ENCODE measurements around the gene TNFRSF1B.

GRCh38 chr1:12142141-12142823 lies 24.5 kb upstream of the TNFRSF1B start:
- TF ChIP-seq, protein P1, sequence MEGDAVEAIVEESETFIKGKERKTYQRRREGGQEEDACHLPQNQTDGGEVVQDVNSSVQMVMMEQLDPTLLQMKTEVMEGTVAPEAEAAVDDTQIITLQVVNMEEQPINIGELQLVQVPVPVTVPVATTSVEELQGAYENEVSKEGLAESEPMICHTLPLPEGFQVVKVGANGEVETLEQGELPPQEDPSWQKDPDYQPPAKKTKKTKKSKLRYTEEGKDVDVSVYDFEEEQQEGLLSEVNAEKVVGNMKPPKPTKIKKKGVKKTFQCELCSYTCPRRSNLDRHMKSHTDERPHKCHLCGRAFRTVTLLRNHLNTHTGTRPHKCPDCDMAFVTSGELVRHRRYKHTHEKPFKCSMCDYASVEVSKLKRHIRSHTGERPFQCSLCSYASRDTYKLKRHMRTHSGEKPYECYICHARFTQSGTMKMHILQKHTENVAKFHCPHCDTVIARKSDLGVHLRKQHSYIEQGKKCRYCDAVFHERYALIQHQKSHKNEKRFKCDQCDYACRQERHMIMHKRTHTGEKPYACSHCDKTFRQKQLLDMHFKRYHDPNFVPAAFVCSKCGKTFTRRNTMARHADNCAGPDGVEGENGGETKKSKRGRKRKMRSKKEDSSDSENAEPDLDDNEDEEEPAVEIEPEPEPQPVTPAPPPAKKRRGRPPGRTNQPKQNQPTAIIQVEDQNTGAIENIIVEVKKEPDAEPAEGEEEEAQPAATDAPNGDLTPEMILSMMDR (conservative IDR thresholded peaks at IDR 0.05 in 1 of 2, IDR thresholded peaks at IDR 0.05 in 1 of 2; ENCODE audit: extremely low read depth in 1 of 2, insufficient read depth in 1 of 2, low read depth in 1 of 2, low read length in 2 of 2) = no peak
- TF ChIP-seq EZH2 (IDR thresholded peaks at IDR 0.05; ENCODE audit: borderline replicate concordance, low read length) = no peak
